Thymus (tissue), 11 donors: Measurements from ENCODE around the gene ZNF335. TPM values are rescaled to one million over a fixed set of nuclear protein-coding genes. Genes with fewer than 3 reads are reported as not detected.
"Not testable (repeated sequence)": the region's sequence is repeated elsewhere in the genome, so short reads cannot be mapped to it uniquely, and the experiment has no call there.

Source experiments
- DNase-seq, 9 donors: peaks; one replicate each; pipeline ENCODE4 v3.0.0-alpha.2; 2013; ENCODE audit warnings: low spot score in 9 of 9, low read depth in 6 of 9, missing footprints in 1 of 9
- H3K27ac ChIP-seq, 2 donors: one replicate each; pipeline ENCODE4 v1.5.1; 2013; ENCODE audit warnings: control low read depth in 1 of 2, low read depth in 1 of 2, low read length in 1 of 2, mild to moderate bottlenecking in 1 of 2, moderate library complexity in 1 of 2
- H3K27me3 ChIP-seq, 2 donors: one replicate each; pipeline ENCODE4 v1.5.1; 2013; ENCODE audit warnings: low read length in 1 of 2; ENCODE audit not compliant: control insufficient read depth in 2 of 2, insufficient read depth in 1 of 2
- H3K36me3 ChIP-seq, 2 donors: one replicate each; pipeline ENCODE4 v1.5.1; 2013; ENCODE audit warnings: low read length in 1 of 2, mild to moderate bottlenecking in 1 of 2, moderate library complexity in 1 of 2; ENCODE audit not compliant: control insufficient read depth in 2 of 2, insufficient read depth in 2 of 2
- H3K4me1 ChIP-seq, 2 donors: one replicate each; pipeline ENCODE4 v1.5.1; 2013; ENCODE audit warnings: low read length in 2 of 2; ENCODE audit not compliant: control insufficient read depth in 2 of 2, insufficient read depth in 2 of 2
- H3K4me3 ChIP-seq, 2 donors: one replicate each; pipeline ENCODE4 v1.5.1; 2013; ENCODE audit warnings: low read length in 2 of 2, control low read depth in 1 of 2, mild to moderate bottlenecking in 1 of 2
- H3K9me3 ChIP-seq, 2 donors: one replicate each; pipeline ENCODE4 v1.5.1; 2013; ENCODE audit warnings: low read length in 1 of 2, mild to moderate bottlenecking in 1 of 2; ENCODE audit not compliant: control insufficient read depth in 2 of 2, insufficient read depth in 1 of 2
- WGBS: extraction: QIAGEN DNeasy Blood & Tissue Kit; methylation state at CpG from one replicate; pipeline ENCODE4 v1.1.7; 2013; 5-methylcytosine and 5-hydroxymethylcytosine counted together
- polyA plus RNA-seq: library from polyadenylated mRNA; stranded (reverse); fragments of 200-250 nt; gene quantifications from one replicate; pipeline ENCODE4 v1.2.3, GENCODE V29; 2013
- total RNA-seq: library from RNA; stranded (reverse); fragments of 120-200 nt; gene quantifications from one replicate; pipeline ENCODE4 v1.2.4, GENCODE V29; 2013
- donor health status: healthy.

Gene ZNF335
- total and polyA plus RNA-seq, 2 donors: 8.3 to 16.5 TPM

GRCh38 chr20:45909817-45910669 is 62.0 kb downstream of the ZNF335 start:
- Histone ChIP-seq H3K27me3 (peaks cover 12 to 36% of the 10 kb centered on the region in 2 donors), H3K9me3 (no peaks in the 10 kb centered on the region), H3K4me1 (peaks cover 16 to 39% of the 10 kb centered on the region in 2 donors), H3K4me3 (peak overlapping the region in 1 of 2 donors; percentile 45), H3K36me3 (peaks cover 0 to 5% of the 10 kb centered on the region in 2 donors), H3K27ac (no peak overlapping the region)
- no peak for DNase-seq
- 84% methylated on average over 22 of the region's 22 CpGs for WGBS

GRCh38 chr20:45909336-45909808 is 62.6 kb downstream of the ZNF335 start:
- no peak overlapping the region for H3K27ac ChIP-seq
- peaks cover 12 to 36% of the 10 kb centered on the region in 2 donors for H3K27me3 ChIP-seq
- WGBS: 94% methylated on average over 12 of the region's 12 CpGs
- peak overlapping the region in 1 of 2 donors; percentile 2 for H3K4me3 ChIP-seq
- H3K36me3 ChIP-seq: peaks cover 0 to 5% of the 10 kb centered on the region in 2 donors
- no peak for DNase-seq
- H3K9me3 ChIP-seq: no peaks in the 10 kb centered on the region
- peaks cover 16 to 46% of the 10 kb centered on the region in 2 donors for H3K4me1 ChIP-seq

GRCh38 chr20:45908084-45908483 is 63.9 kb downstream of the ZNF335 start:
- Histone ChIP-seq H3K27me3 (peaks cover 12 to 26% of the 10 kb centered on the region in 2 donors), H3K27ac (no peak overlapping the region), H3K36me3 (peaks cover 0 to 5% of the 10 kb centered on the region in 2 donors), H3K9me3 (no peaks in the 10 kb centered on the region), H3K4me3 (no peak overlapping the region), H3K4me1 (peaks cover 16 to 51% of the 10 kb centered on the region in 2 donors)
- no peak for DNase-seq
- 95% methylated on average over 2 of the region's 2 CpGs for WGBS

- Histone ChIP-seq H3K4me3 (no peak overlapping the region), H3K9me3 (no peaks in the 10 kb centered on the region), H3K27ac (no peak overlapping the region), H3K36me3 (peaks cover 0 to 5% of the 10 kb centered on the region in 2 donors), H3K4me1 (peaks cover 16 to 49% of the 10 kb centered on the region in 2 donors), H3K27me3 (peaks cover 10 to 19% of the 10 kb centered on the region in 2 donors)
- DNase-seq: no peak
- WGBS: 96% methylated on average over 17 of the region's 17 CpGs
These were observed 64.6 kb downstream of the ZNF335 start for GRCh38 chr20:45907219-45907948.

- H3K27ac ChIP-seq: peak overlapping the region in 1 of 2 donors; percentile 90
- H3K9me3 ChIP-seq: no peaks in the 10 kb centered on the region
- no peak overlapping the region for H3K4me3 ChIP-seq
- WGBS: 96% methylated on average over 8 of the region's 8 CpGs
- H3K36me3 ChIP-seq: peaks cover 0 to 8% of the 10 kb centered on the region in 2 donors
- DNase-seq: no peak
- H3K4me1 ChIP-seq: peaks cover 2 to 31% of the 10 kb centered on the region in 2 donors
- H3K27me3 ChIP-seq: peaks cover 0 to under 1% of the 10 kb centered on the region in 2 donors
These were observed 66.4 kb downstream of the ZNF335 start for GRCh38 chr20:45905505-45906079.

GRCh38 chr20:45904583-45905504 is 67.2 kb downstream of the ZNF335 start:
- Histone ChIP-seq H3K9me3 (no peaks in the 10 kb centered on the region), H3K36me3 (peaks cover 0 to 8% of the 10 kb centered on the region in 2 donors), H3K4me3 (peak overlapping the region in 1 of 2 donors; percentile 13), H3K27ac (peak overlapping the region in 1 of 2 donors; percentile 90), H3K27me3 (no peaks in the 10 kb centered on the region), H3K4me1 (peaks cover 0 to 26% of the 10 kb centered on the region in 2 donors)
- peak in 2 of 9 donors; percentile 44 to 69 for DNase-seq
- 69% methylated on average over 16 of the region's 16 CpGs for WGBS

- H3K9me3 ChIP-seq: no peaks in the 10 kb centered on the region
- WGBS: 97% methylated on average over 14 of the region's 14 CpGs
- peaks cover 13 to 24% of the 10 kb centered on the region in 2 donors for H3K36me3 ChIP-seq
These were observed 69.8 kb downstream of the ZNF335 start for GRCh38 chr20:45902199-45902701.

GRCh38 chr20:45901332-45901731 is 70.7 kb downstream of the ZNF335 start:
- H3K36me3 ChIP-seq: peaks cover 21 to 32% of the 10 kb centered on the region in 2 donors
- DNase-seq, H3K4me3 ChIP-seq, H3K27ac ChIP-seq, H3K27me3 ChIP-seq, H3K9me3 ChIP-seq: not testable (repeated sequence)
- peaks cover 0 to 24% of the 10 kb centered on the region in 2 donors for H3K4me1 ChIP-seq
- WGBS: 97% methylated on average over 6 of the region's 6 CpGs

More at GRCh38 chr20:45902199-45902701, 69.8 kb downstream of the ZNF335 start:
- H3K27me3 ChIP-seq: no peaks in the 10 kb centered on the region
- H3K4me3 ChIP-seq: no peak overlapping the region
- H3K4me1 ChIP-seq: peaks cover 0 to 24% of the 10 kb centered on the region in 2 donors
- no peak for DNase-seq
- H3K27ac ChIP-seq: no peak overlapping the region
